ENCODE measurements around the gene LSP1. TPM values are rescaled to one million over a fixed set of nuclear protein-coding genes. Genes with fewer than 3 reads are reported as not detected.

LSP1 gene
- total RNA-seq, 1 donor from 2014 or later: 22.9 TPM

DNA sequence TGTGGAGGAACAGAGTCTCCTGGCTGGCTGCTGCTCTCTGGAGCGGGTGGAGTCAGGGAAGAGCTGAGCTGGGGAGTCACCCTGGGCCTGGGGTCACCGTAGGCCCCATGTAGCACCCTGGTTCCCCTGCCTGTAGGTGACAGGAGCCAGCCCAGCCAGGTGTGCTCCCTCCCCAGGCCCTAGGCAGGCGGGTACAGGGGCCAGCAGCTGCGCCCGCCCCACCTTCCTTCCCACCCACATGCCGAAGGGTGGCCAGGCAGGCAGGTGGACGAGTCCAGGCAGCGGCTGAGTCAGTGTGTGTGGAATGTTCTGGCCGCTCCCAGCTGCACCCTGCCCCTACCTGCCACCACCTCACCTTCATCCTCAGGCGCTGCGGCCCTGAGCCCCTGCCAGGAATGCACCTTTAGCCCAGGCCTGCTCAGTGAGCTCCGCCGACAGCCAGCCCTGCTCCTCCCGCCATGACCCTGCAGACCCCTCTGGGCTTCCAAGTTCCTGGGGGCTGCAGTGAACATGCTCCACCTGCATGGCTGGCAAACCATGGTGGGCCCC, 18.7 kb upstream of the LSP1 start:
- DNase-seq (peak; percentile 25), ATAC-seq (no peak)
- intact Hi-C loops (cut with micrococcal nuclease): no loop called here

DNA sequence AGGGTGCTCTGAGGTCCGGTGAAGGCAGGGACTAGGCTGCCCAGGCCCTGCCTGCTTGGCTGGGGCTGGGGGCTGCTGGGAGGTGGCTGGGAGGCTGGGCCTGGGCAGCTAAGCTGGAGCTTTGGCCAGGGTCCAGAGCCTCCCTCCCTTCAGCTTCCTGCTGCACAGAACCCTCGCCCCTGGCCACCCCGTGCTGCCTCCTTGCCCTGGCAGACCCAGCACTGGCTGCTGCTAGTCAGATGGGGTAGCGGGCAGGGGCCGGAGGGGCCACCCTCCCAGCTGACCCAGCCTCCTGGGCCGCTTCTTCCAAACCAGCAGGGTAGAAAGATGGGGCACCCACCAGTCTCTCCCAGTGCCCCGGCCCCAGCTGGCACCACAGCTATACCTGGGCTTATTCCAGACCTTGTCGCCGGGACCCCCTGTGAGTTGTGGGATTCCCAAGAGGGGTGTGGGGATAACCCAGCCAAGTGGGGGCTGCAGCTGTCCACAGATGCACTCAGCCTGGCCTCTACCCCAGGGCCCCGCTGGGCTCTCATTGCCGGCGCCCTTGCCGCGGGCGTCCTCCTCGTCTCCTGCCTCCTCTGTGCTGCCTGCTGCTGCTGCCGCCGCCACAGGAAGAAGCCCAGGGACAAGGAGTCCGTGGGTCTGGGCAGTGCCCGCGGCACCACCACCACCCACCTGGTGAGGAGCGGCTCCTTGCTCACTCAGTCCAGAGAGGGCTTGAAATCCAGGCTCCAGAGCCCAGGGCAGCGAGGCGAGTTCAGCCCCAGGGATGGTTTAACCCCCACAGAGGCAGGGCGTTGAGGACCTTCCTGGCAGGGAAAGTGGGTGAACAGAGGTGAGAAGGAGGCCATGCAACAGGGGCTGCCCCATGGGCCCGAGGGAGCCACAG, 17.9 kb upstream of the LSP1 start, which contains the start of gene SYT8:
Gene SYT8, plus strand, starts transcription at position 212 of the 892 bp plus-strand sequence. Its CDS starts 116 bp downstream, at position 328.
- peak; percentile 26 for DNase-seq
- intact Hi-C loops (cut with micrococcal nuclease): loop anchor here (5.0 kb wide), 1 partner anchor 317 kb away; no protein-coding TSS in a partner anchor
- no peak for ATAC-seq

DNA sequence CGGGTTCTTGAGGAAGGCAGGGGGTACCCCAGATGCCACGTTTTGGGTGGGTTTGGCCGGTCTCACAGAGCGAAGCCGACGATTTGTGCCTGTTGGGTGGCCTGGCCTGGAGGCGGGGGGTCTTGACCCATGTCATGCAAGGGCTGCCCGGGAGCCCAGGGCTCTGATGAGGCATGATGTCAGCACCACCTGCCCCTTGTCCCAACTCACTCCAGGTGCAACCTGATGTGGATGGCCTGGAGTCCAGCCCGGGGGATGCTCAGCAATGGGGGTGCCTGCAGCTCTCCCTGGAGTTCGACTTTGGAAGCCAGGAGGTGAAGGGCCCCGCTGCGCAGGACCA, 17.2 kb upstream of the LSP1 start:
- no peak for ATAC-seq
- DNase-seq: peak; percentile 37
- intact Hi-C loops (cut with micrococcal nuclease): loop anchor here (5.0 kb wide), 1 partner anchor 317 kb away; no protein-coding TSS in a partner anchor

- no peak for ATAC-seq
- intact Hi-C loops (cut with micrococcal nuclease): loop anchor here (5.0 kb wide), 1 partner anchor 316 kb away; no protein-coding TSS in a partner anchor
- DNase-seq: peak; percentile 30
Measured at GRCh38 chr11:1836011-1836945, 16.6 kb upstream of the LSP1 start.

GRCh38 chr11:1837171-1838076, 15.5 kb upstream of the LSP1 start:
- DNase-seq (peak; percentile 84), ATAC-seq (peak; percentile 53)
- intact Hi-C loops (cut with micrococcal nuclease): loop anchor here (5.0 kb wide), 1 partner anchor 315 kb away; no protein-coding TSS in a partner anchor

DNA sequence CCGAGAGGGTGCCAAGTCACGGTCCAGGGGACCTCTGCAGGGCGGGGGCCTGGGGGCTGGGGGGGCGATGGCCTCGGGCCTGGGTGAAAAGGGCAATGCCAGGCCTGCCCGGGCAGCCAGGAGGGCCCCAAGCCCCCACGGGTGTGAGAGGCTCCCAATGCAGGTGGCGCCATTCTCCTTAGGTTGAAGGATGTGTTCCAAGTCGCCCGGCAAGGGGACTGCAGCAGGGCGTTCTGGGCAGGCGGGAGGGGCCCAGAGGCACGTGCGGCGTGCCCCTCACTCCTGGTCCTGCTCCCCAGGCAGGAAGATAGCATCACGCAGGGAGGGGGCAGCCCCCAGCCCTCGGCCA, 14.8 kb upstream of the LSP1 start:
- ATAC-seq: no peak
- intact Hi-C loops (cut with micrococcal nuclease): loop anchor here (5.0 kb wide), 1 partner anchor 314 kb away; no protein-coding TSS in a partner anchor
- DNase-seq: no peak

DNA sequence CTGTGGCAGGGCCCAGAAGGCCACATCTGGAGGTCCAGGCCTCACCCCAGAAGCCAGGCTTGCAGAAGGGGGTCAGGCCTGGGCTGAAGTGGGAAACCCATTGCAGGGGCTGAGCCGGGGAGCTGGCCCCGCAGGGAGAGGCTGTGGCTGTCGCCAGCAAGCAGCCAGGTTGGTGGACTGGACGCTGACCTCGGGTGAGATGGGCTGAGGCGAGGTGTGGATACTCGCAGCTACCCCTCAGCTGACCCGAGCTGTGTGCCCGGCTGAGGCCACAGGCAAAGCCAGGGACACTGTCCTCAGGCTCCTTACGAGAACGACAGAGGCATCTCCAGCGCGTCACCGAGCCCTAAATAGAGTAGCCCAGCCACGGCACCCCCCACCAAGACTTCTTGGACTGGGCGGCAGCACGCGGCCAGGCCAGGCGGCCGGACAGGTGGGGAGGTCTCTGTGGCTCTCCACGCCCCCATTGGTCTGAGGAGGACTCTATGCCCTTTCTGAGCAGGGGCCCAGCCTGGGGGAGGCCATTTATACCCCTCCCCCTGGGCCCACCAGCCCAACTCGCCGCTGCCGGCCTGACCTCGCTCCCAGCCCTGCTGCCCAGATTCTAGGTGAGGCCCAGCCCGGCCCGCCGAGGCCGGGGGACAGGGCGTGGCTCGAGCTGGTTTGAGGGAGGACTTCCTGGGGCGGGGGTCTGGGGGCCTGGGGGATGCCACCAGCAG, 14.3 kb upstream of the LSP1 start, which contains the start of gene TNNI2:
Gene TNNI2, plus strand, starts transcription at position 556 of the 719 bp plus-strand sequence. CDS start 716 bp downstream, outside the sequence.
- ATAC-seq (no peak), DNase-seq (peak; percentile 27)
- intact Hi-C loops (cut with micrococcal nuclease): loop anchor here (5.0 kb wide), 1 partner anchor 314 kb away; no protein-coding TSS in a partner anchor

GRCh38 chr11:1839204-1839923, 13.5 kb upstream of the LSP1 start:
- ATAC-seq: no peak
- peak; percentile 12 for DNase-seq
- intact Hi-C loops (cut with micrococcal nuclease): loop anchor here (5.0 kb wide), 1 partner anchor 313 kb away; no protein-coding TSS in a partner anchor

DNA sequence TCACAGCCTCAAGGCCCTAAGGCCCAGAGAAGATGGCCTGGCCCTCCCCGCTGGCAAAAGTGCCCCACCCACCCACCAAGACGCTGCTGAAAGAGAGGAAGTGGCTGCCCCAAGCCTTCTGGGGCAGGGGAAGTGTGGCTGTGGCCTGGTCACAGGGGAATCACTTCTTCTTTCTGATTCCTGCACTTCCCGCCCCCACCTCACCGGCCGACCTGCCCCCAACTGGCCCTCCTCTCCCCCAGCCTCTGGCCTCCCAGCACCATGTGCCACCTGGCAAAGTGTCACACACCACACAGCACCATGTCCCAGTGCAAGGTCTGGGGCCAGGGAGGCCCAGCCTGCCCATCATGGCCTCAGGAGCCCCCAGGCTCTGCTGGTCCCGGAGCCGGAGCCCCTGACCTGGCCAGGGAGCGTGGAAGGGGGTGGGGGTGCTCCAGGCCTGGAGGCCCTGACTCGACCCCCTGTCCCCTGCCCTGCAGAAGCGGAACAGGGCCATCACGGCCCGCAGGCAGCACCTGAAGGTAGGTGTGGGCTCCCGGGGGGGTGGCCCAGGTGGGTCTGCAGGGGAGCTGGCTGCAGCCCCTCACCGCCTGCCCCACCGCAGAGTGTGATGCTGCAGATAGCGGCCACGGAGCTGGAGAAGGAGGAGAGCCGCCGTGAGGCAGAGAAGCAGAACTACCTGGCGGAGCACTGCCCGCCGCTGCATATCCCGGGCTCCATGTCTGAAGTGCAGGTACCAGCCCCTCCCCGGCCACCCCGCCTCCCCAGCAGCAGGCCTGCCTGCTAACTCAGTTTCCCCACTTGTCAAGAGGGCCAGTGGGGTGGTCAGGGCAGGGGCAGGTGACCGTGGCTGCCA, 12.7 kb upstream of the LSP1 start:
- DNase-seq (peak; percentile 67), ATAC-seq (peak; percentile 3)
- intact Hi-C loops (cut with micrococcal nuclease): loop anchor here (5.0 kb wide), 1 partner anchor 312 kb away; no protein-coding TSS in a partner anchor

DNA sequence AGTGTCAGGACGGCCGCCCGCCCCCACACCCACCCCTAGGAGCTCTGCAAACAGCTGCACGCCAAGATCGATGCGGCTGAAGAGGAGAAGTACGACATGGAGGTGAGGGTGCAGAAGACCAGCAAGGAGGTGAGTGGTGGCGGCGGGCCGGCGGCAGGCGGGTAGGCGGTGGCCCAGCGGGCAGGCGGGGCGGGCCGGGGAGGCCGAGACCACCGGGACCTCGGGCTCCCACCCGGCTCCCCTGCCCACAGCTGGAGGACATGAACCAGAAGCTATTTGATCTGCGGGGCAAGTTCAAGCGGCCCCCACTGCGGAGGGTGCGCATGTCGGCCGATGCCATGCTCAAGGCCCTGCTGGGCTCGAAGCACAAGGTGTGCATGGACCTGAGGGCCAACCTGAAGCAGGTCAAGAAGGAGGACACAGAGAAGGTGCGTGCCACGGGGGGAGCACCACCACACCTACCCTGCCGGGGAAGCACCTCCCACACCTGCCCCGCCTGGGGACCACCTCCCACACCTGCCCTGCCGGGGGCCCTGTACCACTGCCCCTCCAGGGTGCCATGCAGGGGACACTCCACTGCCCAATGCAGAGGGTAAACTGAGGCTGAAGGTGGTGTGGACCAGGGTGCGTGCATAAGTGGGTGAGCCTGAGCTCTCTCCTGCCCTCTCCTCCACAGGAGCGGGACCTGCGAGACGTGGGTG, 12.0 kb upstream of the LSP1 start:
- peak; percentile 26 for DNase-seq
- intact Hi-C loops (cut with micrococcal nuclease): no loop called here
- no peak for ATAC-seq

DNA sequence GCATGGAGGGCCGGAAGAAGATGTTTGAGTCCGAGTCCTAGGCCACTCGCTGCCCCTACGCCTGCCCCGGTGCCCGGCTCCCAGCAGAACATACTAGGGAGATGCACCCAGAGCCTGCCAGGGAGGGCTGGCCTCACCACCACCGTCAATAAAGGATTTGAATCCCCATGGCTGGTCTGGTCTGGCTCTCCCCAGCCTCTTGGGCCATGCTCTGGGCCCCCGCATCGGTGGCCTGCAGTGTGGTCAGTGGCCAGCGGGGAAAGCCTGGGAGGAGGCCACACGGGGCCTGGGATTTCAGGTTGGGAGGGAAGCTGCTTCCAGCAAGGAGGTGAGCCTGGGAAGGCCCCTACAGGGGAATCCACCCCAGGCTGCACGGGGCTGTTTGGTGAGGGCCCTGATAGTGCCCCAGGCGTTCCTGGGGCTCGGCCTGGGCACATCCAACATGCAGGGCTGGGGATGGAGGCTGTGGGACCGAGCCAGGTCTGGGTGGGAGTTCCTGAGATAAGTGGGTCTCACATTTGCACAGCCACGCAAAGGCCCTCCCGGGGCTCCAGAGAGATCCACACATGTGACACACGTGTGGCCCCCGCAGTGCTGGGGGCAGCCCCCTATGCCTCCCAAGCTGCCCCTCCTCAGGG, 11.3 kb upstream of the LSP1 start:
- intact Hi-C loops (cut with micrococcal nuclease): no loop called here
- ATAC-seq: no peak
- DNase-seq: peak; percentile 28

DNA sequence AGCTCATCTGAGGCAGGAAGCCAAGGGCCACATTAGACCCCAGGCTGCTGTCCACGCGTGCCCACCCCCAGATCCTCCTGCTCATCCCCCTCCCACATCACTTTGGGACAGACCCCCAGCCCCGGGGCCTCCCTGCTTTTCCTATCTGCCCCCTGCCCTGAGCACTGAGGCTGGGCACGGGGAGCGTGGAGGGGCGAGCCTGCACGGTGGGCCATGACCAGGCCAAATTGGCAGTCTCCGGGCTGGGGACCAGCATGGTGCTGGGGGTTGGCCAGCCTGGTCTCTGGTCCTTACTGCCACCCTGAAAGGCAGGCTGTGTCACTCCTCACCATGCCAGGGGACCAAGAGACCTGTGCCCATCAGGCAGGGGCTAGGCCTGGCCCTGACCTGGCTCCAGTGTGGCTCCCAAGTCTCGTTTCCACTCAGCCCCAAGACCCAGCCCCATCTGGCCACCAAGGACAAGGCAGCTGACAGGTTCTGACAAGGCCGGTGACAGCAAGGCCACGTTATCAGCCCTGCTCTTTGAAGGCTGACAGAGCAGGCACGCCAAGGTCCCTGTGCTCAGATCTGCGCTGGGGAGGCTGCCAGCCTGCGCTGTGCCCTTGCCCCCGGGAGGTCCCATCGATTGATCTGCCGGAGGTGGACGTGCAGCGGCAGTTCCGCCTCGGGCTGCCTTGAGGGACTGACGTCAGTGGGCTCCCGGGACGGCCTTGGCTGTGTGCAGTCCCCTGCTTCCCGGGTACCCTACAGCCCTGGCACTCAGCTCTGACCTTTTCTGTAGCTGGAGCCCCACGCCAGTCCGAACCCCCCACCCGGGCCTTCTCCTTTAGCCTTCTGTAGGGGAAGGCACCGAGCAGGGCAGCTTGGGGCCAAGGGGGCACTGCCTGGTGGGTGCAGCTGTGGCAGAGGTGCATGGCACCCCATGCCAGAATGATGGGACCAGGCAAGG, 10.5 kb upstream of the LSP1 start:
- DNase-seq (peak; percentile 85), ATAC-seq (peak; percentile 86)
- intact Hi-C loops (cut with micrococcal nuclease): no loop called here

- DNase-seq (peak; percentile 36), ATAC-seq (no peak)
- intact Hi-C loops (cut with micrococcal nuclease): no loop called here
Measured at GRCh38 chr11:1843098-1843473, 9.8 kb upstream of the LSP1 start.

GRCh38 chr11:1843796-1844195, 9.1 kb upstream of the LSP1 start:
- intact Hi-C loops (cut with micrococcal nuclease): no loop called here
- DNase-seq: peak; percentile 29

More at GRCh38 chr11:1843796-1844195, 9.1 kb upstream of the LSP1 start:
- ATAC-seq: no peak
